GM21717 (cell line): ENCODE results near the gene NUF2.
"Not testable (repeated sequence)": the region's sequence is repeated elsewhere in the genome, so short reads cannot be mapped to it uniquely, and the experiment has no call there.

Source experiments
- ATAC-seq: cut with Tn5 transposase; IDR thresholded peaks from one replicate; pipeline ENCODE4 v1.9.1; 2021; ENCODE audit warnings: mild to moderate bottlenecking, moderate library complexity; ENCODE audit not compliant: unreplicated experiment

The NUF2 gene

GRCh38 chr1:163331116-163331515, 9.4 kb downstream of the NUF2 start:
- ATAC-seq = no peak

DNA sequence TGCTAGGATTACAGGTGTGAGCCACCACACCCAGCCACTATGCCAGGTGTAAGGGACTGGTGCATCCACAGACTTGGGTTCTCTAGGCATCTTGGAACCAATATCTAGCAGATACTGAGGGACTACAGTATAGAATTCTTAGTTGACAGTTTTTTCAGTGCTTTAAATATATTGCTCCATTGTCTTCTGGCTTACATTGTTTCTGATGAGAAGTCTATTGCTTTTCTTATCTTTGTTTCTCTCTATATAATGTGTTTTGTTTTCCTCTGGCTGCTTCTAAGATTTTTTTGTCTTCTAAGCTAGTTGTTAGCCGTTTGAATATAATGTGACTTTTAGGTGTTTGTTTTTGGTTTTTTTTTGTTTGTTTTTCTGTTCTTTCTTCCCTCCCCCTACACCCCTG, 13.5 kb downstream of the NUF2 start:
- ATAC-seq = no peak

DNA sequence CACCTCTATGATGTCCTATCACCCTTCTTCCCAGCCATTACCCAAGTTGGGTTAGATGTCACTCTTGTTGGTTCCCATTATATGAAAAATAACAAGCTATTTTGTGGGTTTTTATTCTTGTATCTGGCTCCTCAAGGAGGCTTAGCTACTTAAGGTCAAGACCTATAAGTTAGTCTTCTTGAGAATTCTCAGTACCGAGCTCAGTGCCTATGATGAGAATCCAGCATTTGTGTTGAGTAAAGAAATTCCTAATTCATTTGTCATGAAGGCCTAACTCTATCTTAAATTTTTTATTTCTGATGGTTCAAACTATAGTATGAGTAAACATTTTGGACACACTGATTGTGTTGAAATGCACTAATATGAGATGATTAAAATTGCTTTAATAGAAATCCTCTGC, 15.9 kb downstream of the NUF2 start:
- no peak for ATAC-seq

GRCh38 chr1:163346326-163346870, 24.6 kb downstream of the NUF2 start:
- ATAC-seq = no peak

DNA sequence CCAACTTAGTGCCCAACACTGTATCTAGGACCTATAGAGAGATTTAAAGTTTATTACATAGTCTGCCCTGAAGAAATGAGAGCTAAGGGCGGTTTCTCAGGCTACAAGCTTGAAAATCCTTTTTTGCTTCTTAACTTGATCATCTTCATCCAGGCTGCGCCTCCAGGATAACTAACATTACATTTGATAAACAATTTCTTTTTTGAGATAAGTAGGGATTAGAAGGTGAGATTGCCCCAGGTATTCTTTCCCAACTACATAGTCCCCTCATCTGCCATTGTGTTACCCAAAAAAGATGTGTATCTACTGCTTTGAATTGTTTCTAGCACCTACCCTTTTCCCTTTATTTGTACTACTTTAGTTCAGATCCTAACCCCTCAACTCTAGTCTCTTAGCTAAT, 25.4 kb downstream of the NUF2 start:
- ATAC-seq = no peak

GRCh38 chr1:163351912-163352311, 30.2 kb downstream of the NUF2 start:
- ATAC-seq = no peak

GRCh38 chr1:163357378-163357777, 35.6 kb downstream of the NUF2 start:
- ATAC-seq = no peak

DNA sequence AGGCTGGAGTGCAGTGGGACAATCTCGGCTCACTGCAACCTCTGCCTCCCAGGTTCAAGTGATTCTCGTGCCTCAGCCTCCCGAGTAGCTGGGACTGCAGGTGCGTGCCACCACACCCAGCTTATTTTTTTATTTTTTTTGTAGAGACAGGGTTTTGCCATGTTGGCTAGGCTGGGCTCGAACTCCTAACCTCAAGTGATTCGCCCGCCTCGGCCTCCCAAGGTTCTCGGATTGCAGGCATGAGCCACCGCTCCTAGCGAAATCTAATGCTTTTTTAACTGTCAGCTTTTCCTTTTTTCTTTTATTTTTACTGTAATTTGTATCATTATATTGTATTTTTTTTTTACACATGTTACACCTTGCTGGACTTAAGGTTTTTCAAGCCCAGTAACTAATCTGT, 36.4 kb downstream of the NUF2 start:
- not testable (repeated sequence) for ATAC-seq

- ATAC-seq = no peak
Observed at GRCh38 chr1:163361123-163361934, 39.6 kb downstream of the NUF2 start.

- ATAC-seq = no peak
Observed at GRCh38 chr1:163365186-163365585, 43.4 kb downstream of the NUF2 start.

GRCh38 chr1:163366555-163366954, 44.8 kb downstream of the NUF2 start:
- ATAC-seq = no peak

- no peak for ATAC-seq
Observed at GRCh38 chr1:163367721-163368120, 46.0 kb downstream of the NUF2 start.

GRCh38 chr1:163372576-163372975, 50.8 kb downstream of the NUF2 start:
- no peak for ATAC-seq

DNA sequence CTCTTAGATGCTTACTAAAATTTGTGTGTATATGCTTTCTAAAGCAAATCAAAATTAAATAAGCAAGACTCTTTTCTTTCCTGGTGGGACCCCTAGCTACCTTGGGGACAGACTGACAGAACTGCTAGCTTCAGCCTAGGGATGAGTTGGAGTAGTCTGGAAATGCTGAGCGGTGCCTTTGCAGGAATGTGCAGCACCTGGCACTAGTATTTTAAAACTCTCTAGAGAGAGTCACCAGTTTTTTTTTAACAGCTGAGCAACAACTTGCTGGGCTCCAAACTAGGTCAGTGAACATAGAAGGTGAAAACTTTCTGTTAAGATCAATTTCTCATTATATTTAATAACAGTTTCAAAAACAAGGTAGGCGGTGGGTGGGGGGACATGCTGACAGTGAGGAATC, 56.8 kb downstream of the NUF2 start:
- ATAC-seq = no peak

GRCh38 chr1:163379801-163380200, 58.0 kb downstream of the NUF2 start:
- no peak for ATAC-seq

DNA sequence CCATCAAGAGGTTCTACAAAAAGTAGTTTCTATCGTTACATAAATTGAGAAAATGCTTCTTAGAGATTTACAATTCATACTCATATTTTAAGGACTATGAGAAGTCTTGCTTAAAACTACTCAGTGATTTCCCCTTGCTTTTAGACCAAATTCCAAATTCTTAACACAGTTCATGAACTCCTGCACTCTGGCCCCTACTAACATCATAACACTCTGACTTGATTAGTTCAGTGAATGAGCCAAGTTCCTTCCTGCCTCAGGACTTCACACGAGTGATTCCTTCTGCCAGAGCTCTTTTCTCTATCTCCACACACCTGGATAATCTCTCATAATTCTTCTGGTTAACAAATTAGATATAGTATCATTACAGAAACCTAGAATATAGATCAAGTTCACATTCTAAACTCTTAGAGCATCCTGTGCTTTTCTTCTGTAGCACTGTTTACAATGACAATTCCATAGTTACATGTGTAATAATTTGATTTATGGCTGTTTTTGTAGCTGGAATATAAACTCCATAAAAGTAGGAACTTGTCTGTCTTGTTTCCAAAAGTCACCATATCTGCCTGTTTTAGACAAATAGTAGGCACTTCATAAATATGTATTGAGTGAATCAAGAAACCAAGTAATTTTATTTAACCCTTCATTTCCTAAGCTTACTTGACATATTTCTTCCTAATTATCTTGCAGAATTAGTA, 59.9 kb downstream of the NUF2 start:
- ATAC-seq = no peak

GRCh38 chr1:163382395-163382794, 60.6 kb downstream of the NUF2 start:
- ATAC-seq = no peak

DNA sequence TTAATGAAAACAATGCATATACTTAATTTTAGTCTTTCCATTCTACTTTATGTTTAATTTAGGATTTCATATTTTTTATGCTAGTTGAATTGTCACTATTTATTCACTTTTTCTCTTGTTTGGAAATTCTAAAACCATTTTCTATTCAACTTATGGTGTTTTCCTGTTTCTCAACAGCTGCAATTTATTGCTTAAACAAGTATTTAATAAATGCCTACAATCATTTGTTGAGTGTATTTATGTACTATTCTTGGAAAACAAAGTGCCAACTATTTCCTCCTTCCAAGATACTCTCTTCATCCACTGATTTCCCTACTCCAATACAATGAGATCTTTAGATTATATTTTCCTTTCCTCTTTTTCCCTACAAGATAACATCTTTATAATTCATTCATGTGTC, 65.4 kb downstream of the NUF2 start:
- no peak for ATAC-seq

- no peak for ATAC-seq
Observed at GRCh38 chr1:163388970-163389369, 67.2 kb downstream of the NUF2 start.

- ATAC-seq = no peak
Observed at GRCh38 chr1:163395790-163396189, 74.0 kb downstream of the NUF2 start.

- no peak for ATAC-seq
Observed at GRCh38 chr1:163397451-163398200, 75.9 kb downstream of the NUF2 start.
